Measurements from ENCODE around the gene SH2D7.

- TF ChIP-seq, protein P1, sequence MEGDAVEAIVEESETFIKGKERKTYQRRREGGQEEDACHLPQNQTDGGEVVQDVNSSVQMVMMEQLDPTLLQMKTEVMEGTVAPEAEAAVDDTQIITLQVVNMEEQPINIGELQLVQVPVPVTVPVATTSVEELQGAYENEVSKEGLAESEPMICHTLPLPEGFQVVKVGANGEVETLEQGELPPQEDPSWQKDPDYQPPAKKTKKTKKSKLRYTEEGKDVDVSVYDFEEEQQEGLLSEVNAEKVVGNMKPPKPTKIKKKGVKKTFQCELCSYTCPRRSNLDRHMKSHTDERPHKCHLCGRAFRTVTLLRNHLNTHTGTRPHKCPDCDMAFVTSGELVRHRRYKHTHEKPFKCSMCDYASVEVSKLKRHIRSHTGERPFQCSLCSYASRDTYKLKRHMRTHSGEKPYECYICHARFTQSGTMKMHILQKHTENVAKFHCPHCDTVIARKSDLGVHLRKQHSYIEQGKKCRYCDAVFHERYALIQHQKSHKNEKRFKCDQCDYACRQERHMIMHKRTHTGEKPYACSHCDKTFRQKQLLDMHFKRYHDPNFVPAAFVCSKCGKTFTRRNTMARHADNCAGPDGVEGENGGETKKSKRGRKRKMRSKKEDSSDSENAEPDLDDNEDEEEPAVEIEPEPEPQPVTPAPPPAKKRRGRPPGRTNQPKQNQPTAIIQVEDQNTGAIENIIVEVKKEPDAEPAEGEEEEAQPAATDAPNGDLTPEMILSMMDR (IDR thresholded peaks at IDR 0.05): no peak
- TF ChIP-seq POLR2A (IDR thresholded peaks at IDR 0.05): no peak
Measured at GRCh38 chr15:78102741-78103140, 10.4 kb downstream of the SH2D7 start.
